HG03558 (cell line): Measurements from ENCODE around the gene HIP1R.

Experiments
- ATAC-seq: cut with Tn5 transposase; IDR thresholded peaks from one replicate; pipeline ENCODE4 v1.9.1; 2021; ENCODE audit warnings: moderate number of reproducible peaks; ENCODE audit not compliant: unreplicated experiment; ENCODE audit errors: extremely low read depth

The HIP1R gene

DNA sequence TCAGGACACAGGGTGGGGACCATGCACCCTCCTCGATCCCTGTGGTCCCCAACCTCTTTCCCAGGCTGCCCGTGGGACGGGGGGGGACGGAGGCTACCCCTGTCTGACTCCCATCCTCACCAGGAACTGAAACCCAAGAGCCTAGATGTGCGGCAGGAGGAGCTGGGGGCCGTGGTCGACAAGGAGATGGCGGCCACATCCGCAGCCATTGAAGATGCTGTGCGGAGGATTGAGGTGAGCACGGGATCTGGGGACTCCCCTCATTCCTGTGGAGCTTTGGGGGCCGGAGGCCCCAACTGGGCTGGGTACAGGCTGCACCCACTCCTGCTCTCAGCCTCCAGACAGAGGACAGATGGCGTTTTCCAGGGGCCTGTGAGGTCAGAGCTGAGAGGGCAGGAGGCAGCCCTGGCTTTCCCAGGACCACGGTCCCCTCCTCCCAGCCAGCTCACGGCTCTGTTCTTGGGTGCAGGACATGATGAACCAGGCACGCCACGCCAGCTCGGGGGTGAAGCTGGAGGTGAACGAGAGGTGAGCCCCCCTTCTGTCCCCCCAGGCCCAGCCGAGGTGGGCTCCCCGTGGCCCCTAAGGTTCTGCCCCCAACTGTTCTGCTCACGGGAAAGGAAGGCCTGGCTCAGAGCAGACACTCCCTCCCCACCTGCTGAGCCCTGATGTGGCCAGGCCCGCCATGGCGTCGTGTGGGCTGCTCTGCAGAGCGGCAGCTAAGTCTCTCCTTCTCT, 24.2 kb downstream of the HIP1R start:
- ATAC-seq, result no peak

GRCh38 chr12:122860040-122860853, 25.0 kb downstream of the HIP1R start:
- ATAC-seq, result no peak

- no peak for ATAC-seq
These were observed 25.8 kb downstream of the HIP1R start for GRCh38 chr12:122860854-122861586.

DNA sequence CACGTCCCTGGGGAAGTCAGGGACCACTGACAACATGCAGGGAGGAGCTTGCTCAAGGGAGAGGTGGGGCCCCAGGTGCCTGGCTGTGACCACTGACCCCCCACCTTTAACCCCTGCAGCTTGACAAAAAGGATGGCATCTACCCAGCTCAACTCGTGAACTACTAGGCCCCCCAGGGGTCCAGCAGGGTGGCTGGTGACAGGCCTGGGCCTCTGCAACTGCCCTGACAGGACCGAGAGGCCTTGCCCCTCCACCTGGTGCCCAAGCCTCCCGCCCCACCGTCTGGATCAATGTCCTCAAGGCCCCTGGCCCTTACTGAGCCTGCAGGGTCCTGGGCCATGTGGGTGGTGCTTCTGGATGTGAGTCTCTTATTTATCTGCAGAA, 26.3 kb downstream of the HIP1R start:
- no peak for ATAC-seq

GRCh38 chr12:122862110-122862634, 26.9 kb downstream of the HIP1R start:
- no peak for ATAC-seq

GRCh38 chr12:122862872-122863701, 27.8 kb downstream of the HIP1R start:
- ATAC-seq, result no peak

DNA sequence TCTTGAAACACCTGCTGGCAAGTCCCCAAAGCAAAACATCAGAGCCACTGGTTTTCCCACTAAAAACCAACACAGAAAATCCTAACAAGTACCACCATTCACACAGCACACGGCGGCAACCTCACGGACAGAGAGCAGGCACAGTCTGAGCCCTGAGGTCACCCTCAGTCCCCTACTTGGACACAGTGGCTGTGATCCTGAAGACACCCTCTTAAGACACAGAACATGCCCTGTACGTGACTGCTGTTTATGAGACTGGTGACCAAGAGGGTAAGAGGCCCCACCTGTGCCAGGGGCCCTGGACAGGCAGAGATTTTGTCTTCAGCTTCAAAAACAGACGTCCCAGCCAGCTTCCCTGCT, 29.6 kb downstream of the HIP1R start:
- no peak for ATAC-seq

- ATAC-seq, result no peak
These were observed 30.3 kb downstream of the HIP1R start for GRCh38 chr12:122865268-122866231.

DNA sequence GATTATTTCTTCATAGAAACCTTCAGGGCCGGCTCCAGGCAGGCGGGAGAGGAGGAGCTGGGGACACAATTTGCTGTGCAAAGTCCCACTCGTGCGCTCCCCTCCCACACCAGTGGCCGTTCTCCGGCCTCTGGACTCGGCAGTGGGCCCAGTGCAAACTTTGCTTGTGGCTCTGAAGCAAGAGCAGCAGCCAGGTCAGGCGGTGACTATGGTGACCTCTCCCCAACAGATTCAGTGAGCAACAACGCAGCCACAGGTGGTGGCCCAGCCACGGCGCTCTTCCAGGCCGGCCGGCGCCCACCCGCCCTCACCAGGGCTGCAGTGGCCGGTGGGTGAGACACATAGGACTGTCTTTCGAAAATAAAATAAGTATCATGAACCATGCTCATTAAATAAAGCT, 31.1 kb downstream of the HIP1R start:
- no peak for ATAC-seq

- ATAC-seq, result no peak
These were observed 31.8 kb downstream of the HIP1R start for GRCh38 chr12:122866950-122867607.

DNA sequence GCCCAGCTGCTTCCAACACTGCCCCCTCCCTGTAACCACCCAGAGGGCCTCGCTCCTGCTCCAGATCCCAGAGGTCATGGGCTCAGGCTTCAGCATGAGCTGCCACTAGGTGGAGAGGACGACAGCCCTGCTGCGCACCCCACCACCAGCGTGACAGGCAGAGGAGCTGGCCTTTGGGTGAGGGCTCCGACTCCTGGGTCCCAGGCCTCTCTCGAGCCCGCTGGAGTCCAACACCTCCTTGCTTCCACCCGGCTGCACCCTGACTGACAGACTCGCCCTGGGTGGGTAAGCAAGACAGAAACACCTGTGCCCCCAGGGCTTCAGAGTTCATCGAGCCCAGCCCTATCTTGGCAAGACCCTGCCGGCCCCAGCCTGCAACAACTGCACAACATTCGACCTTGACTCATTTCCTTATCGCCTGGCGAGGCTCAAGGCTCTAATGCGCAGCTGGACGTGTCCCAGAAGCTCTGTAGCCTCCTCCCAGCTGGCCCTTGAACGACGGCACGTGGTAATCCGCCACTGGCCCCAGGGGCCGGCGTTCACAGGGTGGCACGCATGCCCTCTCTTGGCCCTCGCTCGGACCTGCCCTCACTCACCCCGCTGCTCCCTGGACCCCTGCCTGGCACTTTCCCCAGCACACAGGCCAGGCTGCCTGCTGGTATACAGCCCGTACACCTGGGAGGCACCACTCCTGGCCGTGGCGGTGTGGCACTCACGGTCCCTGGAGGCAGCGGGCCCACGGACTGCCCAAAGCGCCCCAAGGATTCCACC, 32.6 kb downstream of the HIP1R start:
- no peak for ATAC-seq

GRCh38 chr12:122868471-122869177, 33.4 kb downstream of the HIP1R start:
- ATAC-seq, result no peak

- ATAC-seq, result no peak
These were observed 34.1 kb downstream of the HIP1R start for GRCh38 chr12:122869207-122869973.

DNA sequence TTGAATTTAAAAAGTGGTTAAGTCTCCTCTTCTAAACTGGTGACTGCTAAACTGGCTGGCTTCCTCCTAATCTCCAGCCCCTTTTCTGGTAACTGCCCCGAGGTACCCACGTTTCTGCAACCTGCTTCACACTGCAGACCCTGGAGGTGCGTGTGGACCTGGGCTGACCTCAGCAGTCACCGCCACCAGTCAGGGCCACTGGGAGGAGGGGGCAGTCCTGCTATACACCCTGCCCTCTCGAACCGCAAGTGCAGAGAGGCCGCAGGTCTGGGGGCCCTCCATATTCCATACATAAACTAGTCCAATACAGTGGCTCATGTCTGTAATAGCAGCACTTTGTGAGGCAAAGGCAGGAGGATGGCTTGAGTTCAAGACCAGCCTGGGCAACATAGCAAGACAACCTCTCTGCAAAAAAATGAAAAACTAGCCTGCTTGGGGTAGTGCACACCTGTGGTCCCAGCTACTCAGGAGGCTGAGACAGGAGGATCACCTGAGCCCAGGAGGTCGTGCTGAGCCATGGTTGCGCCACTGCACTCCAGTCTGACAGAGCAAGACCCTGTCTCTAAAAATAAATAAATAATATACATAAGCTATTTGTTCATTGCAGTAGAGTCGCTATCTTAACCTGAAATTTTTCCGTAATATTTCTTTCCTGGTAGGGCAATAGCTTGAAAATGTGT, 35.0 kb downstream of the HIP1R start:
- no peak for ATAC-seq

DNA sequence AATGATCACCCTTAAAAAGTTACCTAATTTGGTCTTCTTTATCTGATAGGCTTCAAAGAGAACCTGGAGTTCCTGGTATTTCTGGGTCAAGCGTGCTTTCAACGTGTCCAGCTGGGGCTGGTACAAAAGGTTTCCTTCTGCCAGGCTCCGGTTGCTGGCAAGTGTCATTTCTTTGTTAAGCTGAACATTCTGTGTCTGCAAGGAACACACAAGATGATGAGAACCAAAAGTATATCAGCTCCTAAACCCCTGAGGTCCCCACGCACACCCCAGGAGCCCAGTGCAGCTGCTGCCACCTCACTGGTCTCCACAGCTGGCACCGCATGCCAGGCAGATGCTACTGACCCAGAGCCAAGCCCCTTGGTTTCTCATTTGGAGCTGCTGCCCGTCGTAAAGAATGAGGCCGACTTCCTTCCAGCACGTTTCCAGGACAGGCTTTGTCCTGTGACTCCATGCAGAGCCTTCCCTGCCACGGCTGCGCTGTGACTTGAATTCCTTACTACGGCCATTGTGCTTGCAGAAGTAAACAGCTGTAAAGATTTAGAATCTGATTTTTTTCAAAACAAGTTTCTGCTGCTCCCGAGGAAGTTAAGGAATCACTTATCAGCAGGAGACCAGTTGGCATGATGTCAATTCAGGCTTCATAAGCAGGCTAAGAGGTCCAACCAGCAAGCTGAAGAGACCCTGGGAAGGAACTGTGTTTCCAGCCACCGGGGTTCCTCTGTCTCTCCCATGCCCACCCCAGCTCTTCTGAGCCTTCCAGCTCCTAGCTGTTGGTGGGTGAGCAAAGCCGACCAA, 35.8 kb downstream of the HIP1R start:
- ATAC-seq, result no peak
